ENCODE measurements around the gene HSPA12B.
"Not testable (repeated sequence)": the region's sequence is repeated elsewhere in the genome, so short reads cannot be mapped to it uniquely, and the experiment has no call there.

HSPA12B gene

GRCh38 chr20:3789201-3789600, 56.7 kb downstream of the HSPA12B start:
- not testable (repeated sequence) for DNase-seq

DNA sequence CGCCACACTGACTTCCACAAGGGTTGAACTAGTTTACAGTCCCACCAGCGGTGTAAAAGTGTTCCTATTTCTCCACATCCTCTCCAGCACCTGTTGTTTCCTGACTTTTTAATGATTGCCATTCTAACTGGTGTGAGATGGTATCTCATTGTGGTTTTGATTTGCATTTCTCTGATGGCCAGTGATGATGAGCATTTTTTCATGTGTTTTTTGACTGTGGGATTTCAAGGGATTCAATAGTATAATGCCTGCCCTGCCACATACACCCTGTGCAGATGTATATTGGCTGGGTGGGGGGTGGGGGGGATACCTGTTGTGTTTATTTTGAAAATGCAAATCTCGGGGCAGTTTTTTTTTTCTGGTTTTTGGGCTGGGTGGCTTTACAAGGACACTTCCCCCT, 61.7 kb downstream of the HSPA12B start:
- DNase-seq, result not testable (repeated sequence)

DNA sequence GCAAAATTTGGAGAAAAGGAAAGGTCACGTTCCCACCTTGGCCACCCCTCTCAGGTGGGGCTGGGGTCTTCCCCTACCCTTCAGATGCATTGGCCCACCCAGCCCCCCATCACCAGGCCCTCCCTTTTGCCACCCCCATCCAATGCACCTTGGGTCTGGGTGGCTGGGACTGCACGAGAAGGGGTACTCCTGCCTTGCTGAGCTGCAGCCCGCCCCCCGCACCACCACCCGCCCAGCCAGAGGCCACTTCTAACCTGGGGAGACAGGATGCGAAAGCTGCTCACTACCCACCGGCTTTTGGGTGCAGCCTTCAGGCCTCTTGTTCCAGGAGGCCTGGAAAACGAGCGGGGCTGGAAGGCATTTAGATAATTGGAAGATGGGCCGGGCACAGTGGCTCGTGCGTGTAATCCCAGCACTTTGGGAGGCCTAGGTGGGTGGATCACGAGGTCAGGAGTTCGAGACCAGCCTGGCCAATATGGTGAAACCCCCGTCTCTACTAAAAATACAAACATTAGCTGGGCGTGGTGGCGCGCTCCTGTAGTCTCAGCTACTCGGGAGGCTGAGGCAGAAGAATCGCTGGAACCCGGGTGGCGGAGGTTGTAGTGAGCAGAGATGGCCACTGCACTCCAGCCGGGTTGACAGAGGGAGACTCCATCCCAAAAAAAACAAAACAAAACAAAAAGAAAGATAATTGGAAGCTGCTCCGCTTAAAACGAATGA, 62.4 kb downstream of the HSPA12B start:
- DNase-seq, result no peak

- DNase-seq, result peak; percentile 88
Measured at GRCh38 chr20:3795511-3796468, 63.3 kb downstream of the HSPA12B start, which contains the start of gene CDC25B. Gene CDC25B (plus strand): TSS chr20:3796310. CDS start chr20:3796532, 222 bp downstream.

GRCh38 chr20:3796477-3797225, 64.2 kb downstream of the HSPA12B start:
- DNase-seq, result no peak

DNA sequence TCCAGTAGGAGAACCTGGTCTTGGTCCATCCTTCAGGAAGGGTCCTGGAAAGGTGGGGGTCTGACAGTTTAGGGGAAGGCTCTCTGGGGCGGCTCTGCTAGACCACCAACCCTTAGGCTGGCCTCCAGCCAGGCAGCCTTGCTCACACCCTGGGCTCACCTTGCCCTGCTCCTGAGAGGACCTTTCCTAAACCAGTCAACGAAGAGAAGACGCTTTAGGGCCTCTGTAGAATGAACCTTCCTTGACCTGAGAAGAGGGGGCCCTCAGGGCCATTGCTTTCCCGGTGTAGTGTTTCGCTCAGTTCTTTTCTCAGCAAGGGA, 64.7 kb downstream of the HSPA12B start:
- no peak for DNase-seq

DNA sequence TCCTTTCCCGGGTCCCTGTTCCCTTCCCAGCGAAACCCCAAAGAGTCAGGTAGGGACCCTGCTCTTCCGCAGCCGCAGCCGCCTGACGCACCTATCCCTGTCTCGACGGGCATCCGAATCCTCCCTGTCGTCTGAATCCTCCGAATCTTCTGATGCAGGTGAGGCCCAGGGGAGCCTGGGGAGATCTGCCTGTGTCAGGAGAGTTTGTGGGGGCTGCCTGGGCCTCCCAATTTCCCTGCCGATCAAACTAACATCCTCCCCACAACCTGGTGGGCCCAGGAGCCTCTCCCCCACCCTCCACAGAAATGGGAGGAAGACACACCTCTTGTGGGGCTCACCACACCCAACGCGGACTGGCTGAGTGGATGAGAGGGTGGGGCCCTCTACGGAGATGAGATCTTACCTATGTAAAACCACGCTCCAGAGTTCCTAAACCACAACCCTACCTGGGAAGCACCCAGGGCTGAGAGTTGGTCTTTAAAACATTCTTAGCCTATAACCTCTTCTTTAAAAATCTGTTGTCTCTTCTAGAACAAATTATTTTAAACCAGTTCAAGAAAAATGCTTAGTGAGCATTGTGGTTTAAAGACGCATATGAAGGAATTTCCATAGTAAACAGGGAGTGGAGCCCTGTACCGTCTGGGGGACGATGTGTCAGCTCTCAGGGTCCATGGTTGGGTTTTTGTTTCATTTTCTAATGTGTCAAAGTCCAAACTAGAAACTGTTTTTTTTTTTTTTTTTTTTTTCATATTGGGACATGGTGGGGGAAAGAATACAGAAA, 65.3 kb downstream of the HSPA12B start:
- DNase-seq, result no peak

GRCh38 chr20:3798373-3798768, 65.9 kb downstream of the HSPA12B start:
- DNase-seq, result no peak

DNA sequence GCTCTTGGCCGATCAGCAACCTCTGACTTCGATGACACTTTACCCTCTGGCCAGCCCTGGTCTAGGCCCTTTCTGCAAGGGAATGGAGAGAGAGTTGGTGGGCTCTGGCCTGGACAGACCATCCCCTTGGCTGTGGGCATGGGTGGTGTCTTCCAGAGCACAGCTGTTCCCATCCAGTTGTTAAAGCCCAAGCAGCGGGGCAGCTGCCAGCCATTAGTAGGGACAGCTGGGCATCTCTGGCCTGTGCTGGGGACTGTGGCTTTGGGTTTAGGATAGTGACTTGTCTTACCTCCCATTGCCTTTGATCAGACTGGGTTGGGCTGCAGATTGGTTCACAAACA, 66.4 kb downstream of the HSPA12B start:
- no peak for DNase-seq

DNA sequence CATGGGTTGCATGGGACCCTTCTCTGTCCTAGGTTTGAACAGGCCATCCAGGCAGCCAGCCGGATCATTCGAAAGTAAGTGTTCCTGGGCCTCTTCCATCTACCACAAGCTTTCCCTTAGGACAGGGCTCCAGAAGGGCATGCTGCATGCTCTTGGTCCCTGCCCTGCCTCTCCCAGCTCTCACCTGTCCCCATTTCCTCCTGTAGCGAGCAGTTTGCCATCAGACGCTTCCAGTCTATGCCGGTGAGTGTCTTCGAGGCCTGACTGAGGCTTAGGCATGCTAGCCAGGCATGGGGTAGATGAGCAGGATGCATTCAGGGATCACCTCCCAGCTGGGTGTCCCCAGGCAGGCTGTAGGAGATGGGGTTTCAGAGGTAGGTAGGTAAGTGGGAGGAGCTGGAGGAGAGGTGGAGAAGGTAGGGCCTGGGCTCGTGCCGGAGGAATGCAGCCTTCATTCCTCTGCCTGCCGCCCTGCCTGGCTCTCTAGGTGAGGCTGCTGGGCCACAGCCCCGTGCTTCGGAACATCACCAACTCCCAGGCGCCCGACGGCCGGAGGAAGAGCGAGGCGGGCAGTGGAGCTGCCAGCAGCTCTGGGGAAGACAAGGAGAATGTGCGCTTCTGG, 67.9 kb downstream of the HSPA12B start:
- no peak for DNase-seq

- no peak for DNase-seq
Measured at GRCh38 chr20:3800878-3801260, 68.4 kb downstream of the HSPA12B start.

DNA sequence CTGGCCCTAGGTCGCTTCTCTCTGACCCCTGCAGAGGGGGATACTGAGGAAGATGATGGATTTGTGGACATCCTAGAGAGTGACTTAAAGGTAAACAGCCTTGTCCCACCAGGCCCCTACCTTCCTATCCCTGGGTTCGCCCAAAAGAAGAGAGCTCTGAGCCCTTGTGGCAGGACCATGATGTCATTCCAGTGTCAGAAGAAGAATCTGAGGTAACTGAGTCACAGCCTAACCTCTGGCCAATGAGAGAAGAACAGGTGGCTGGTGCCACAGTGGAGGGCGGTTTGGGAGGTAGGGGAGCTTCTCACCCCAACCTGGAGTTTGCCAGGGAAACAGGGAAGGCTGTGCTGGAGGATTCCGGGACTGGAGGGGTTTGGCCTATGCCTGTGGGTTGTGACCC, 68.8 kb downstream of the HSPA12B start:
- no peak for DNase-seq

GRCh38 chr20:3801846-3802245, 69.4 kb downstream of the HSPA12B start:
- no peak for DNase-seq
